Measurements from ENCODE around the gene MUC4.
A peak's percentile ranks its signal among the peaks of the same experiment; 100 is the strongest.

MUC4 gene

GRCh38 chr3:195811756-195812155 is at the start of gene MUC4:
MUC4 (minus strand) TSS chr3:195811929; CDS start chr3:195811817, 112 bp downstream.
- peak; percentile 52 for DNase-seq

GRCh38 chr3:195860456-195860855 is 48.7 kb upstream of the MUC4 start:
- no peak for DNase-seq

GRCh38 chr3:195859846-195860411 is 48.2 kb upstream of the MUC4 start:
- no peak for DNase-seq

DNA sequence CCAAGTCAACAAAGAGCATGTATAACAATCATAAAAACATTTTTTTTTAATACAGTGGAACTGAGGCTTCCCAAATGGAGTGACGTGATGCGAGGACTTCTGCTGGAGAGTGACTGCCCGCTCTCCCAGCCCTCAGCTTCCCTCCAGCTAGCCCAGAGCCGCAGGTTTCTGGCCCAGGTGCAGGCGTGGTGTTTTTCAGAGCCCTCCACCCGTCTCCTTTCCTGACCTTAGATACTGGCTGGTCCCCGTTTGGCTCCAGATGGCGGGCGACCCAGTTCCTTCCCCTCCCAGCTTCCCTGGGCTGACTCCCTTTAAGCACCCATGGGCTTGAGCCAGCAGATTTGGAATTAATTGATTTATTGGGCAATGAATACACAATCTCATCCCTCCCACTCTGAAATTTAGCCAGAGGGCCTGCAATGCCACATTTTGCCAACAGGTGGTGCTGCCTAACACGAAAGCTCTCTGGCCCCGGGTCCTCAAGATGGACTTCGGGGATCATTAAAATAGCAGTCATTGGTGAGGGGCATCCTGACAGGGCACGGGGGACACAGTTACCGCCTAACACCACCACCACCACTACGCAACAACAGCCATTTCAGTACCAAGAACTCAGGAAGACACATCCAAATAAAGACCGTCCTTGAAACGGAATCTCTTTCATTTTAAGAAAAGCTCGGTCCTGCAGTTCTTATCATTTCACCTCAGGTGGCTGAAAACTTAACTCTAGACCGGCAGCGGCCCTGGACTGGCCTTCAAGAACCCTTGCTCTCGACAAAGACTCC is 47.5 kb upstream of the MUC4 start:
- DNase-seq: no peak

DNA sequence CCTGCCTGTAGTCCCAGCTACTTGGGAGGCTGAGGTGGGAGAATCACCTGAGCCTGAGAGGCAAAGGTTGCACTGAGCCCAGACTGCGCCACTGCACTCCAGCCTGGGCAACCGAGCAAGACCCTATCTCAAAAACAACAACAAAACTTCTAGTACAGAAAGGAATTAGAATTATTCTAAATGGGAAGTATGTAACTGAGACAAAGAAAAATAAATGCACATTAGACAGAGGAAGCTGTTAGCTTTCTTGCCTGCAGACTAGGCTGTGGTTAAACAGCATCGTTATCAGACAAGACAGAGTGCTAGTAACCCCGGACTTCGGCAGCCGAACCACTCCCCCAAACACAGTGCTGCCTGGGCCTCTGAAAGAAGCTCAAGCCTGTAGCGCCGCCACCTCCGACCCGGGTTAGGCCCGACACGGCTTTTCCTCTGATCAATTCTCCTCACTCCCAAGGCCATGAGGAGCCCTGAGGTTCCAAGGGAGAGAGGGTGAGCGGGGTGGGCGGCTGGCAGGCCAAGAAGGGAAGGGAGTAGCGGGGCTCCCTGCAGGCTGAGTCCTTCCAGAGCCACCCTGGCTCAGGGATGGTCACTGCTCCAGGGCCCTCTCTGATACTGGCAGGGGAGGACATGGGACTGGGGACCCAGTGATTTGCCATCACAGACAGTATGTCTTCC is 44.8 kb upstream of the MUC4 start:
- no peak for DNase-seq

- no peak for DNase-seq
Measured at GRCh38 chr3:195855471-195856409, 44.0 kb upstream of the MUC4 start.

DNA sequence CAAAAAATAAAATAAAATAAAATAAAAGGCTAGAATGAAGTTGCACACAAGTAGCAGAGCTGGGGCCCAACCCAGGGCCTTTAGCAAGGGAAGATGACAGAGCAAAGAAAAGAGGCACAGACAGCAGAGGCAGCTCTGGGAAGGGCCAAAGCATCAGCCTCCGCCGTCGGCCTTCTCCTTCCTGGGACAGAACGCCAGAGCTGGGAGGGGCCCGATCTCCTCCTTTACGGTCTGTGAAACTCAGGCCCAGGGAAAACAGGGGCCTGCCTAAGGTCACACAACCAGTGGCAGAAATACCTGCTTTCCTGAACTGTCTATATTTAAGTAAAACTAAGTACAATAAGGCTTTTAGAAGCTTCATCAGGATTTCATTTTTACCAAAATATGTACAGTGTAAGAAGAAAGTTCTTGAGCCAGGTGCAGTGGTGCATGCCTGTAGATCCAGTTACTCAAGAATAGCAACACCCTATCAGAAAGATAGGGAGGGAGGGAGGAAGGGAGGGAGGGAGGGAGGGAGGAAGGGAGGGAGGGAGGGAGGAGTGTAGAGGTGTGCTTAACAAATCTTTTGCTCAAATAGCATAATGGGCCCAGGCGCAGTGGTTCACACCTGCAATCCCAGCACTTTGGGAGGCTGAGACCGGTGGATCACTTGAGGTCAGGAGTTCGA is 43.0 kb upstream of the MUC4 start:
- DNase-seq: no peak

DNA sequence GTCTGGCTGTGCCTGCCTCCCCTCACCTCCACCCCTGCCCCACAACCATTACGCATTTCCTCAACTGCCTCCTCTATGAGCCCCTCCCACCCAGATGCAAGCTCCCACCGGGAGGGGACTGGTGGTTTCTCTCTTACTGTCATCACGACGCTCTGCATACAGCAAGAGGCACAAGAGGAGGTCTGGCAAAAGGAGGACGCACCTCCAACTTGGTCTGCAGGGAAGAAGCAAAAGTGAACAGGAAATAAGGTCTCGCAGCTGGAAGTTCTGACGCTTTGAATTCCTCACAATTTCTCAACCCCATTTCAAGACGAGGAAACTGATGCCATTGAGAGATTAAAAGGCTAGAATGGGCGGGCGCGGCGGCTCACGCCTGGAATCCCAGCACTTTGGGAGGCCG is 42.3 kb upstream of the MUC4 start:
- DNase-seq: no peak

DNA sequence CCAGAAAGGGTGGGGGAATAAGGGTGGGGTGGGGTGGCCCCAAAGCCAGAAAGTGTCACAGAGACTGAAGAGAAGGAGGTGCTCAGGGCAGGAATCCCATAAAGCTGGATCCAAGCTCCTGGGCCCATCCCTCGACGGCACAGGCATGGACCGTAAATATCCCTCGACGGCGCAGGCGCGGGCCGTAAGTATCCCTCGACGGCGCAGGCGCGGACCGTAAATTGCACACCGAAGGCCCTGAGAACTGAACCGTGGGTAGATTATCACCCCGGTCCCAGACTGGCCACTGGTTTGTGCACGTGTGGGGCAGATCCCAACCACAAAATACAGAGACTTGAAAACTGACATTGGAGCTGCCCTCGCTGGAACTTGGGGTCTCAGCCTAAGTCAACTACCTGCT is 41.3 kb upstream of the MUC4 start:
- no peak for DNase-seq

DNA sequence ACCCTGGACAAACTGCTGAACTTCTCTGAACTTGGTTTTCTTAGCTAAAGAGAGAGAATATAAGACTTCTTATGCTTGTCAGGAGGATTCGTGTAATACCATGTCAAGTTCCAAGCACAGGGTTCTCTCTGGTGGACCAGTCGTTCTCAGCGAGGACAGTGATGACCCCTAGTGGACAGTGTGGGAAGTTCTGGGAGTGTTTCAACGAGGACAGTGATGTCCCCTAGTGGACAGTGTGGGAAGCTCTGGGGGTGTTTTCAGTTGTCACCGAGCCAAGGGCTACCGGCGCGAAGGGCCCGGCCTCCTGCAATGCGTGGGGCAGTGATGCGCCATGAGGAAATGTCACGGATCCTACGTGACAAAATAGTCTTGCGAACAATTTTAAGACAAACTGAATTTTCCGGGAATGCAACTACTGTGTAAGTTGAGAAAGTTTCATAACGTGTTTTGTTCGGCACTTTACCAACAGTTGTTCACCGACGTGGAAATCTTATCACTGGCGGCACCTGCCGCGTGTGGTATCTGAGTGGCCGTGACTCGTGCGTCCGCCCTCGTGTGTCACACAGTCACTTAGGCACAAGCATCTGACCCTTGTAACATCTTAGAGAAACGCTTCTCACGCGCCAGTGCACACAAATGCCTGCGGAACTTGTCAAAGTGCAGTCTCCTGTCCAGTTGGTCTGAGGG is 39.3 kb upstream of the MUC4 start:
- DNase-seq: peak; percentile 64

DNA sequence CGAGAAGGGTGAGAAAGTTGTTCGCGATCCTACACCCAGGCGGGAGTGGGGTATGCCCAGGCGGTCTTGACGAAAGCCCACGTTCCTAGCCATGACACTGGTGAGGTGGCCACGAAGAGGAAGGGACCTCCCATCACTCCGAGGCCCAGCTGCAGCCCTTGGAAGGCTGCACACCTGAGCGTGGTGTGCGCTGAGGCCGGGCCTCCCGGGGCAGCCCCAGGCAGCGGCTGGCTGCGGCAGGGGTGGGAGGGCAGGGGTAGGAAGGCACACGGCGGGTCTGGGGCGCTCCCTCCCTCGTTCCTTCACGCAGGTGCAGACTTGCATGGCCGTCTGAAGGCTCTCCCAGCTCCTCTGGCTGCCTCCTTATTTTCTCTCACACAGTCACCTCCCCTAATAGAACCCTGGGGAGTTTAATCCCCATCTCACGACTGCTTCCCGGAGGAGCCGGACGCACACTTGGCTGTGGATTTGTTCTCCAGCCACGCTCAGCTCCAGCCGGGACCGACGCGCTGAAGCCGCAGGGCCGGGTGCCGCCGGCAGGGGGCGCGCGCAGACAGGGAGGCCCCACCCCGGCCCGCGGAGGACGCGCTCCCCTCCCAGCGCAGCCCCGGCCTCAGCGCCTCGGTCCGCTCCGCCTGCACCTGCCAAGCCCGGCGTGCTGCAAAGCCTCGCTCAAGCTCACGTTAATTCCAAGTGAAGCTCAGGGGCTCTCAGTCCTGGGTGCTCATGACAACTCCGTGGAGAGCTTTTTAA is 37.8 kb upstream of the MUC4 start:
- DNase-seq: no peak

DNA sequence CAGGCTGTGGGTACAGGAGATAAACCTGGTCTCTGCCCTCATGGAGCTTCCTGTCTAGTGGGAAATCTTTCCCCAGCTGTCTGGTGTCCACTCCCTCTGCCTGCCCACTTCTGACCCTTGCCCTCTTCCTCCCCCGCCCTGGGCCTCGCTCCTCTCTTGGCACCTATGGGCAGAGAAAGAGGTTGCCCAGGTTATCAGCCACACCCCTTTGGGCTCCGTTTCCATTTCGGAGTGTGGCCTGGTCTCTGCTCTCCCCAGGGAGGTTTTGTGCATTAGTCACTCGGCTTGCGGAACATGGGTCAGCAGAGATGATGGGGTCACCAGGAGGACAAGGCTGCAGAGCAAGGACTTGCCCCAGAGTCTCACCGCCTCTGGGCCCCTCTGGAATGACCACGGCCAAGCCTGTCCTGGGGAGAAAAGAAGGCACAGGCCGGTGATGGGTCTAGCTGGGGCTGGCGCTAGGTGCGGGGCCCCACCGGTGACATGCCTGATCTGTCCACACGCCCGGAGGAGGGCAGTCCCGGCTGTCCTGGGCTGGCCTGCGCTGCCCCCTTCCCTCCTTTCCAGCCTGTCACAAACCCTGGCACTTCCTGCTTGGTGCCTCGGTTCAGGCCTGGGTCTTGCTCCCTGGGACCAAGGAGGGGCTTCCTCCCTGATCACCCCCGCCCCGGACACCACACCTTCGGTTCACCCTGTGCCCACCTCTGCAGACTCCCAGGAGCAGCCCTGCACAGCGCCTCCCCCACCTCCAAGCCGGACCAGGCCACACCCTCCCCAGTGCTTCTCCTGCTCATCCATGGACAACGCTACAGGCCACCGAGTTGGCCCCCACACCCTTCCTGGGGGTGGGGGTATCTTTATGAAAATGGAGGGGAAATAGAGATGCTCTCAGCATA is 35.6 kb upstream of the MUC4 start:
- DNase-seq: no peak

- DNase-seq: no peak
Measured at GRCh38 chr3:195845483-195845882, 33.8 kb upstream of the MUC4 start.

DNA sequence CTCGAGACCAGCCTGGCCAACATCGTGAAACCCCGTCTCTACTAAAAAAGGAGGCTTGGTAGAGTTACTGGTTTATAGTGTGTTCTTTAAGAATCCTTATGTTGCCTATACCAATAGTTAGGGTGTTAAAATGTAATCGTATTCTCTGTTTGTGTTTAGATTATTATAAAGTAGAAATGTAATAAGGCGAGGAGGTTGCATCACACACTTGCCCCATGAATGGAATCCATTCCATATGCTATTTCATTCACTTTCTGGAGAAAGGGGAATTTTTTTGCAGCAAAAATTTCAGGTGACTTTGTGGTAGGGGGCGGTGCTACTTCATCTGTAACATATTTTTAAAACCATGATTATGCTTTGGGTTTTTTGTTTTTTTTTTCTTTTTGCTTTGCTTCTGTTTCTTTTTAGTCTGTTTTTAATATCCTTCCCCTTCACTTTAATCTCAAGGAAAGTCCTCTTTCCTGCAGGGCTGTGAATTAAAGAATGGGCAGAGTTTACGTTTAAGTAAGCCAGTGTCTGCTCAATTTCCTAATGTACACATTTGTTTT is 33.0 kb upstream of the MUC4 start:
- no peak for DNase-seq

DNA sequence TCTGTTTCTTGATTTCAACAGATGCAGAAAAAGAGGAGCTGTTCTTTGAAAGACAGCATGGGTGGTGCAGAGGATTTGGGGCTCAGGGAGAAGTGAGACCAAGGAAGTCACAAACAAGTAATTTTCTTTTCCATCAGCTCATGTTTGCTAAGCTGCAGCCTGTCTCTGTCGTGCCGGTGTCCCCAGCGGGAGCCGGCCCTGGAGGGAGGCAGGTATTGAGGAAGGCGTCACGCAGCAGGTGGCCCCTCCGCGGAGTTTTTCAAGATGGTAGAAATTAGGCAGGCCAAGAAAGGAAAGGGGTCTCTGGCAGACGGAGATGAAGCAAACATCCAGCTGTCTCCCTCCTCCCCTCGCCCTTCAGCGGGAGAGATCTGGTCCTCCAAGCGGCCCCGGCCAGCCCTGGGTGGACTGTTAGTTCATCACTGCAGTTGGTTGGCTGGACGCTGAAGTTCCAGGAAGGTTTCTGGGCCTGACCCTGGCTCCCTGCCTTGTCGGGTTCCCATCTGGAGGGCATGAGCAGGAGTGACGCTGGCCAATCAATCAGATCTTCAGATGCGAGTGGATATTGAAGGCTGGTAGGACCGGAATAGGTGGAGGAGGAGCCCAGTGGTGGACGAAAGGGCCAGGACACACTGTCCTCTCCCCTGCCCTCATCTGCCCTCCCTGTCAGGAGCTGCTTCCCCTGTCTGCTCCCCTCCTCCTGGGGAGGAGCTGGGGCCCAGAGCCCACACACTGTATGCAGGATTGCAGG is 27.7 kb upstream of the MUC4 start:
- DNase-seq: no peak

DNA sequence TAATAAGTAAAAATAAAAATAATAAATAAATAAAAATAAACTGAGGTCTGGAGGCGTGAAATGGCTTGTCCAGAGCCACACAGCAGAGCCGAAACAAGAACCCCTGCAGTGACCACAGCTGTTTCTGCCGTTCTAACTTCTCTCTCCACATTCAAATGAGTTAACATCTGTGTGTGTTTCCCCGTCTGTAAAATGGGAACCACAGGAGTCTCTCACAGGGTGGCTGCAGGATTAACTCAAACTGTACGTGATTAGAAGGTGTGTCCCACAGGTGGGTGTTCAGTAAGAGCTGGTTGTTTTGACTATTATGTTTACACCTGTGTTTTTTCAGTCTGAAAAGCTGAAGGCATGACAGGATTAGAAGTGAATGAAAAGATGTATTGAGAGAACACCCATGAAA is 27.0 kb upstream of the MUC4 start:
- no peak for DNase-seq

DNA sequence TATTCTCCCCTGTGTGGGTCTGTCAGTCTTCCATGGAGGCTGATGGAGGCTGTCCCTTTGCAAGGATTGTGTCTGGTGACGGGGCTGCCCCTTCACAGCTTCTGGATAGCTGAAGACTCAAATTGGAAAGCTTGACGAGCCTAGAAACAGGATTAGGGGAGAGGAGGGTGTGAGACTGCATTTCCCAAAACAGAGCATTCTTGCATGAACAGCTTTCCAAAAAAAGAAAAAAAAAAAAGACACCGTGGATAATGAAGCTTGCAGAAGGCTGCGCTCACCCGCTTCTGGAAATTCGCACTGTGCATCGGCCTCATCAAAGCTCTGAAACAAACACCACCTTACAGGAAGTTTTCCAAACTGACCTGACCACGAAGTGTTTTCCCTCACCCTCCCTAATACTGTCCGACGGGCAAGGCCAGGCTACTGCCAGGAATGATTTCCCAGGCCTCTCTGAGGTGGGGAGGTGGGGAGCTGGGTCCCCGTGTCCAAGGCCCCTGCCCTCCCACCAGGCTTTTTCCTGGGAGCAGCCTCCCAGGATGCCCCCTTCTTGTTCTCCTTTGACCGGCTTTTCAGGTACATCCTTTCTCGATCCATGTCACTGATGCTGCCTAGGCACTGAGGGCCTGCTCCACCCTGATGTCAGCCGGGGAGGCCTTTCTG is 24.9 kb upstream of the MUC4 start:
- DNase-seq: no peak

- DNase-seq: no peak
Measured at GRCh38 chr3:195835791-195836190, 24.1 kb upstream of the MUC4 start.

All from NCI-H1436 treated with DMSO at 0.1 percent for 48 hours (cell line).